Hindlimb muscle (tissue), 1 donor: Measurements from ENCODE around the gene ZSWIM6. TPM values are rescaled to one million over a fixed set of nuclear protein-coding genes. Genes with fewer than 3 reads are reported as not detected.
"Not testable (repeated sequence)": the region's sequence is repeated elsewhere in the genome, so short reads cannot be mapped to it uniquely, and the experiment has no call there.

Experiments
- DNase-seq: peaks from one replicate; pipeline ENCODE4 v3.0.0-alpha.2; 2013
- polyA plus RNA-seq: library from polyadenylated mRNA; unstranded; fragments of 120-200 nt; gene quantifications from one replicate; pipeline ENCODE4 v1.2.1, GENCODE V29; 2013; ENCODE audit not compliant: insufficient read length

ZSWIM6 gene
- polyA plus RNA-seq, 1 donor: 8.8 TPM

DNA sequence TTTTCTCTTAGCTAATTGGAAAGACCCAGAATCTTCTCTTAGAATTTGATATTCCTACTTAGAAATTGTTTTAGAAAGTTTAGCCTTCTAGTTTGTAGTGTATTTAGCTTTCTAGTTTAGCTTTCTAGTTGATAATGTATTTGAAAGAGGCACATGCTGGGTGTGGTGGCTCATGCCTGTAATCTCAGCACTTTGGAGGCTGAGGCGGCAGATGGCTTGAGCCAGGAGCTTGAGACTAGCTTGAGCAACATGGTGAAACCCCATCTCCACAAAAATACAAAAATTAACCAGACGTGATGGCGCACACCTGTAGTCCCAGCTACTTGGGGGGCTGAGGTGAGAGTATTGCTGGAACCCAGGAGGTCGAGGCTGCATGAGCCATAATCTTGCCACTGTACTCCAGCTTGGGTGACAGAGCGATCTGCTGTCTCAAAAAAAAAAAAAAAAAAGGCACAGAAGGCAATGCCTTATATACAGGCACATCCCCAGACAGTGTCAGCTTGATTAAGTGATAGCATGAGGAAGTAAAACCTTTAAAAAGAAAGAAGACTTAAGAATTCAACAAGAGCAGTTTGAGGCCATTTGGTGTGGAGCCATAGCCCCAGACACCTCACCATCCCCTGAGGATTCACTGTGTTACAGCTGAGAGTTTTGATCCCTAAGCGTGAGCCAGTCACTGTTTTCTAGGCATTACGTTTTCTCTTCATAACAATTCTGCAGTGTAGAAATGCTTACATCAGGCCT lies 34.6 kb downstream of the ZSWIM6 start:
- no peak for DNase-seq

DNA sequence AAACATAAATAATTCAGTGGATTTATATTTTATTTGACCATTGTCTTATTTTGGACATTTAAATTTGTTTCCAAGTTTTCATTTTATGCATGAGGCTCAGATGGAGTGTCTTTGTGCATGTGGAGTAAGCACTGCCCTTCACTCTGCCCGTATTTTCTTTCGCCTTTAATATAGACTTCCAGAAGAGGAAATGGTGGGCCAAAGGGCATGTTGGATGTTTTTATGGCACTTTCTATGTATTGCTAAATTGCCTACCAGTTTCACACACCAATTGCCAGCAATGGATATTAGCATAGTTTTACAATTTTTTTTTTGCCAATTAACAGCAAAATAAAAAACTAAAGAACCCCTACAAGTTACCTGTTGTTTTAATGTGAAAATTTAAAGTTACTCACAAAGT lies 38.4 kb downstream of the ZSWIM6 start:
- DNase-seq: no peak

- no peak for DNase-seq
These were observed 39.4 kb downstream of the ZSWIM6 start for GRCh38 chr5:61371474-61371873.

DNA sequence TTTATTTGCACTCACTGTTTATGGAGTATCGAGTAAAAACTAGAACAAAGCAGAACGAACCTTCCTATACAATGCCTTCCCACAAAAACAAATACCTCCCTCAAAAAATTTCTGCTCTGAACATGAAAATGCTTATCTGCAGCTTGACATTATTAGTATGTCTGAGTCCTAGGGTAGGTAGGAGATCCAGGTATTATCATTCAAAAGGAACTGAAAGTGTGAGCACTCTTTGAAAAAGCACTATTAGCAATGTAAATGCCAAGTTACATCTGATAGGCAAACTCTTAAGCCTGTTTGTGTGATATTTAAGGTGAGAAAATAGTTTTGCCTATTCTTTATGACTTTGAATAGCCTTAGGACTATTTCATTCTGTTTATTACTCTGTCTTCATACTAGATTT lies 47.6 kb downstream of the ZSWIM6 start:
- DNase-seq: no peak

DNA sequence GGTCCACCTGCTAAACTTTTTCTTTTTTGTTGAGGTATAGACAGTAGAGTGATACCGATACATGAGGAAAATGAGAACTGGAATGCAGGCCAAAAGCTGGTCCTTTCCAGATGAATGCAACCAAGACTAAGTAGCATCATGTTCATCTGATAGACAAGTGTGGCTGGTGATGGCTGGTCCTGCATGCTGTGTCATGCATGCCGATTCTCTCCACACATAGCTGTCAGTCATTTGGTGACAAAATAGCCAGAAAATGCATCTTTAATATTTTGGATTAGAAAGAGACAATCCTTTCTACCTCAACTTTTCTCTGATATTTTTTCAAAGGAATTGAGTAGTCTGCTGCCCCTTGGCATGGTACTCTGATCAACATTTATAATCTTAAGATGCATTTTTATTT lies 49.9 kb downstream of the ZSWIM6 start:
- no peak for DNase-seq

DNA sequence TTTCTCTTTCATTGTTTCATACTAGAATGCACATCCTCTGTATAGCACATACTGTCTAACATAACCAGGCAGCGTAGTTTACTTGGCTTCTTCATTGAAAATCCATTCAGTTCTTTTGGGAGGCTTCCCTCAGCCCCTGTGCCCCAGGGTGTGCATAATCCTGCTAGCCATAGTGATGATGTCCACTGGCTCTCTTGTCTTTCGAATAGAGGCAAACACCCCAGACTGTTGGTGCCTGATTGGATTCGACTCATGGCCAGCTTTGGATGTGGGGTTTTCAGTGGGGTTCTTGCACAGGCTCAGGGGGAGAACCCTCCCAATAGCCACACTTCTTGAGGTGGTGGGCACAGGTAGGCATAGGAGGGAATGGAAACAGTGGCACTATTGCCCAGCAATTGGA lies 53.6 kb downstream of the ZSWIM6 start:
- no peak for DNase-seq

- no peak for DNase-seq
These were observed 54.2 kb downstream of the ZSWIM6 start for GRCh38 chr5:61386045-61386800.

DNA sequence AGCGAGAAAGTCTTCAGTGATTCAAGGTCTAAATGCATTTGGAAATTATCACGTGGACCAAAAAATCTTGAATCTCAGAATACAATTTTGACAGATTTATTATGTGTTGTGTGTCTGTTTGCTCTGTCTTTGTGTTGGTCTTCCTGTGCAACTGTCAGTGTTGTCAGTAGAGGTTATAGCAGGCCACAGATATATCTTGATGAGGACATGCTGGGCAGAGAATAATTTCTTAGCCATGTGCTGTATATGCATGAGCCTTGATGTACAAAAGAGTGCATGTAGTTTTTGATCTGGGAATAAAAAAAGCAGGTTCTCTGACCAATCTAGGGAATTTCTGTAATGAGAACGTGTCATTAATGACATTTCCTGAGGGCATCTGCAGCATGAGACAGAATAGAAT lies 57.6 kb downstream of the ZSWIM6 start:
- no peak for DNase-seq

DNA sequence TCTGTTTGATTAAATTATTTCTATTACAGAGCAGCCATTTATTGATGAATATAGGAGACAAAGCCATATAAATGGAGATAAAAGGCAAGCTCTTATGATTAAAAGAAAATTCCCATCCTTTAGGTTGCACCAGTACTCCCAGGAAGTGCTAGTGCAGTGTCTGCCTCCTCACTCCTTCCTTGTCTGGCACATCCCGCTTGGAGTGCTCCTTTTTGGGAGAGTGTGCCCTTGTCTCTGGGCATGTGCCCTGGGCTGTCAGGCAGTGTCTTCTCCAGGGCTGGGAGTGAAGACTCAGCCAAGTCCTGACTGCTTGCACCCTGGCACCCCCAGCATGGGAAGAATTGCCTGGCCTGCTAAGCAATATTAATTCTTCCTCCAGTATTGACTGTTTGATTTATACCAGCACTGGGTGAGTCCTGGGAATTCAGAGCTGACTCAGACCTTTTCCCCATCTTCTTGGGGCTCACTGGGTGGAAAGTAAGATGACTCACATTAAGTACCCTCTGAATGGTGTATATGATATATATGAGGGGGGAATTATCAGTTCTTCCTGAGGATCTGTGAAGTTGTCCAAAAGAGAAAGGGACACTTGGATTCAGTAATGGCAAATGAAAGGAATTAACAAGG lies 62.1 kb downstream of the ZSWIM6 start:
- DNase-seq: no peak

DNA sequence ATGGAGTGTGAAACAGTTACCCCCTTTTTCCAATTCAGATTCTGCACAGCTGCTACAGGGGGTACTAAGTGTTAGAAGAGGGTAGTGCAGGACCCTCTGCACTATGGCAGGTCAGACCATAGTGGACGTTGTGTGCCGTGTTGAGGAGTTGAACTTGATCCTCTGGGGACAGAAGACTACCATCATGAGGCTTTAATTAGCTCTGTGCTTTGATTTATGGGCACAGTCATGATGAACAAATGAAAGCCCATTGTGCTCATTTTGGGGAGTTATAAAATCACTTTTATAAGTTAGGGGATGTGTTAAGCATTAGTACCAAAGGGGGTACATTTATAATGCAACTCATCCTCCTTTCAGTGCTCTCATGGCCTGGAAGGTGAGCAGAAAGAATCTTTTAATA lies 62.7 kb downstream of the ZSWIM6 start:
- no peak for DNase-seq

GRCh38 chr5:61397238-61397637 lies 65.2 kb downstream of the ZSWIM6 start:
- no peak for DNase-seq

GRCh38 chr5:61397937-61398336 lies 65.9 kb downstream of the ZSWIM6 start:
- no peak for DNase-seq

DNA sequence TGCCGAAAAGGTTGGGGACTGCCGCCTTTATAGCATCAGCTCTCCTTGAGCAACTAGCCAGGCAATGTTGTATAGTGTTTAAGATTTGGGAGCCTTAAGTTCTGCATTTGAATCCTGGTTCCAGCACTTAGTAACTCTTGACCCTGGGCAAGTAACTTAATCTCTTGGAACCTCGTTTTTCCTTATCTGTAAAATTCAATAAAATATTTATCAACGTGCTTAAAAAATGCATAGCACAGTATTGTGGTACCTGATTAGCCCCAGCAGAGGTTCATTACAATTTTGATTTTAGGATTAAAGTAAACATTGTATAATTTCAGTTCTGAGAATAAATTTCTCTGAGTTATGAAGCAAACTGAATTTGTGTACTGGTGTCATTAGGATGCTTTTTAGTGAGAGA lies 66.4 kb downstream of the ZSWIM6 start:
- no peak for DNase-seq

DNA sequence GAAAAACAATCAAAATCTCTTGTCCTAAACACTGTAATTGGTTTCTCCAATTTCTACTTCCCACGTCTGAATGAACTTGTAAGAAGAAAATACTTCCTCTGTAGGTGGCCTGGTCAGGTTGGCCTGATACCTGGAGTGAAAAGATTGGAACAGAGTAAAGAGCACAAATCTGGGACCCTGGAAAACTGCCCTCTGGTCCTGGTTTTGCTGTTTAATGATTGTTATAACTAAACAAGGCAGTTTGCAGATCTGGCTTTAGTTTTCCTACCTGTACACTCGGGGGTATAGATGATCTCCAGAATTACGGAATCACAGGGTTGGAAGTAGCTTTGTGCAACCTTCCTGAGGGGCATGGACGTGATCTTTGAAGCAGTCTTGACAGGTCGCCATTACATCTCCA lies 67.6 kb downstream of the ZSWIM6 start:
- no peak for DNase-seq

DNA sequence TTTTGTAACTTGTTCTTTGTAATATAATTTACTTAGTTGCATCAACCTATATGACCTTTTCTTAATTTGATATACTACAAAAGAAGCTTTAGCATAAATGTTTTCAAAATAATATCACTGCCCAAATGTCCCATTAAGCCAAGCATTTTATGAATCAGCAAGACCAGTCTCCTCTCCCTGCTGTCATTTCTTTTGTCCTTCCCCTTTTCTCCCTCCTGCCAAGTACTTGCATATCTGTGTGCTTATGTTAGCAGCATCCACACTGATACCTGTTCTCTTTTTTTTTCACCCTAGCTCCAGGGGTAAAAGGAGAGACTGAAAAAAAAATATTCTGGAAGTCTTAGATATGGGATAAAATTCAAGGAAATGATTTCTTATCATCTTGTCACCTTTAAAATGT lies 69.7 kb downstream of the ZSWIM6 start:
- no peak for DNase-seq

GRCh38 chr5:61402244-61402823 lies 70.3 kb downstream of the ZSWIM6 start:
- DNase-seq: no peak

- DNase-seq: no peak
These were observed 71.2 kb downstream of the ZSWIM6 start for GRCh38 chr5:61402970-61403900.

DNA sequence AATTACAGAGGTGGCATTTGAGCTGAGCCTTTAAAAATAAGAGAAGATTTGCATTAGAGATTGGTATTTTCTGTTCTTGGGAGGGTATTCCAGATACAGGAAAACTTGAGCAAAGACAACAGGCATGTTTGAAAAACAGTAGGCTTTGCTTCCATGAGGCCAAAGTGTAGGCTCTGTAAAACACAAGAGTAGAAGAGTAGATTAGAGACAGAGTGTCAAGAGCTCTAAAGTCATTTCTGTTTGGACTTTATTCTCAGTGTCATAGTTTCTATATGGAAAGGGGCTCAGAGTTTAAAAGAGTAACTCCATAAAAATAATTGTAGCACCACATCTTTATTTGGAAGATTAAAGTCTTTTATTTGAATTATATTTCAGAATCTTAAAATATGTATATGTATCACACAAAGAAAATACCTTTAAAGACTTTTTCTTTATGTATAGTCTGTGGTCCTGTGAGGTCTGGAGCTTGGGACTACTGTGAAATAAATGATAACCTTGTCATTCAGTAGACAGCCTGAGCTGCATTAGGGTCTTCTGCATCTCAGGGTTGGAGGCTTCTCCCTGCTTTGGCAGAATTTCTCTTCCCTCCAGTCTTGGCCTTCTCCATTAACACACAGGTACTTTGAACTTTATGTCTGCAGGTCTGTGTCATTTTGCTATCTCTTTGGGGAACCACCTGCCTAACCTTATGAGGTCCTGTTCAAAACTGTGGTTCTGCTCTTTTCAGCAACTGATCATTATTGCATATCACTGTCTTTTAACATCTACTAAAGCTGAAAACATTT lies 73.6 kb downstream of the ZSWIM6 start:
- DNase-seq: no peak

DNA sequence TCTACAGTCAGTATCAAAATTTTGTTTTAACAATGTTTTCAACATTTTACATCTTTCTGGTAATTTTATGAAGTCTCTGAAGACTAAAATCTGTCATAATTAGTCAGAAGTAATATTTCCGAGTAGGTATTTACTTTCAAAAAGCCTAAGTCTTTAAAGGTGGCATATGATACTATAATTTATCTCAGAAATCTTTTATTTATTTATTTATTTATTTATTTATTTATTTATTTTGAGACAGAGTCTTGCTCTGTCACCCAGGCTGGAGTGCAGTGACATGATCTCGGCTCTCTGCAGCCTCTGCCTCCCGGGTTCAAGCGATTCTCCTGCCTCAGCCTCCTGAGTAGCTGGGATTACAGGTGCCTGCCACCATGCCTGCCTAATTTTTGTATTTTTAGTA lies 74.4 kb downstream of the ZSWIM6 start:
- DNase-seq: not testable (repeated sequence)

- no peak for DNase-seq
These were observed 75.7 kb downstream of the ZSWIM6 start for GRCh38 chr5:61407706-61408270.
